Measurements from ENCODE around the gene PTPN2.

DNA sequence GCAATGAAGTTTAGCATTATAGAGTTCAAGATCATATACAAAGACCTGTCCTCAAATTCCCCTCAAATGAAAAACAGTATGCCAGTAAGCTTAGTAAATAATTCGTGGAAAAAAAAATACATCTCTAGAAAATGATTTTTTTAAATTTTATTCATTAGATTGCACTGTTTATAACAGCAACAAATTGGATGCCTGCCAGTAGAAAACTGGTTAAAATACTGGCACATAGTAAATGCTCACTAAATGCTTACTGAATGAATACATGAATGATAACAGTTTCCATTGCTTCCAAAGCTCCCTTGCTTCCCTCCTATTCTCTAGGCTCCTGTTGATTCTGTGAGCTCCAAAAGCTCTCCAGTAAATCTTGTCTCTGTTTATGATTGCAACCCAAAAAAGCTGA, 38.2 kb upstream of the PTPN2 start:
- TF ChIP-seq, protein P1, sequence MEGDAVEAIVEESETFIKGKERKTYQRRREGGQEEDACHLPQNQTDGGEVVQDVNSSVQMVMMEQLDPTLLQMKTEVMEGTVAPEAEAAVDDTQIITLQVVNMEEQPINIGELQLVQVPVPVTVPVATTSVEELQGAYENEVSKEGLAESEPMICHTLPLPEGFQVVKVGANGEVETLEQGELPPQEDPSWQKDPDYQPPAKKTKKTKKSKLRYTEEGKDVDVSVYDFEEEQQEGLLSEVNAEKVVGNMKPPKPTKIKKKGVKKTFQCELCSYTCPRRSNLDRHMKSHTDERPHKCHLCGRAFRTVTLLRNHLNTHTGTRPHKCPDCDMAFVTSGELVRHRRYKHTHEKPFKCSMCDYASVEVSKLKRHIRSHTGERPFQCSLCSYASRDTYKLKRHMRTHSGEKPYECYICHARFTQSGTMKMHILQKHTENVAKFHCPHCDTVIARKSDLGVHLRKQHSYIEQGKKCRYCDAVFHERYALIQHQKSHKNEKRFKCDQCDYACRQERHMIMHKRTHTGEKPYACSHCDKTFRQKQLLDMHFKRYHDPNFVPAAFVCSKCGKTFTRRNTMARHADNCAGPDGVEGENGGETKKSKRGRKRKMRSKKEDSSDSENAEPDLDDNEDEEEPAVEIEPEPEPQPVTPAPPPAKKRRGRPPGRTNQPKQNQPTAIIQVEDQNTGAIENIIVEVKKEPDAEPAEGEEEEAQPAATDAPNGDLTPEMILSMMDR (IDR thresholded peaks at IDR 0.05) = no peak
- no peak for TF ChIP-seq POLR2A (IDR thresholded peaks at IDR 0.05)

All from right lobe of liver (tissue), 4 donors.